Measurements from ENCODE around the gene LIM2. TPM values are rescaled to one million over a fixed set of nuclear protein-coding genes. Genes with fewer than 3 reads are reported as not detected.
"Not testable (repeated sequence)": the region's sequence is repeated elsewhere in the genome, so short reads cannot be mapped to it uniquely, and the experiment has no call there.

The LIM2 gene
- total and polyA plus RNA-seq, 4 donors = not detected

DNA sequence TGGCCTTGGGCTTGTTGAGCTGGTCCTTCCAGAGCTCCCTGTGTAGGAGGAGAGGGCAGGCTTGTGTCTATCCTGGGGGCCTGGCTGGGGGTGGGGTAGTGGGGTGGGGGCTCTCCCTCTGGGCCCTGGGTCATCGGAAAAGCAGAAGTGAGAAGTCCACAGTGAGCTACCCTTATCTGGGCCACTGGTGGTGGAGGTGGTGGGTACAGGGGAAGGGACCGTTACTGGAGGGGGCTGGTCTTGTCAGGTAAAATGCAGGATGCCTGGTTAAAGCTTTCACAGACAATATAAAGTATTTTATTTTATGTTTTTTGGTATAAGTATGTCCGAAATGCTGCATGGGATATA lies 30.0 kb upstream of the LIM2 start:
- Histone ChIP-seq H3K9me3 (ENCODE audit: control insufficient read depth, insufficient read depth, low read length) (no peaks in the 10 kb centered on the region), H3K27ac (ENCODE audit: low read depth, low read length) (no peak overlapping the region), H3K36me3 (ENCODE audit: control insufficient read depth, insufficient read depth, low read length) (no peaks in the 10 kb centered on the region), H3K4me3 (ENCODE audit: low read depth, low read length) (no peak overlapping the region), H3K27me3 (ENCODE audit: control insufficient read depth, insufficient read depth, low read length) (peaks cover 9% of the 10 kb centered on the region), H3K4me1 (ENCODE audit: control insufficient read depth, insufficient read depth, low read length) (peaks cover 4% of the 10 kb centered on the region)
- 83% methylated on average over 1 of the region's 3 CpGs for WGBS (ENCODE audit: insufficient coverage)
- DNase-seq (ENCODE audit: low read depth in 4 of 6, low spot score in 6 of 6) = no peak

DNA sequence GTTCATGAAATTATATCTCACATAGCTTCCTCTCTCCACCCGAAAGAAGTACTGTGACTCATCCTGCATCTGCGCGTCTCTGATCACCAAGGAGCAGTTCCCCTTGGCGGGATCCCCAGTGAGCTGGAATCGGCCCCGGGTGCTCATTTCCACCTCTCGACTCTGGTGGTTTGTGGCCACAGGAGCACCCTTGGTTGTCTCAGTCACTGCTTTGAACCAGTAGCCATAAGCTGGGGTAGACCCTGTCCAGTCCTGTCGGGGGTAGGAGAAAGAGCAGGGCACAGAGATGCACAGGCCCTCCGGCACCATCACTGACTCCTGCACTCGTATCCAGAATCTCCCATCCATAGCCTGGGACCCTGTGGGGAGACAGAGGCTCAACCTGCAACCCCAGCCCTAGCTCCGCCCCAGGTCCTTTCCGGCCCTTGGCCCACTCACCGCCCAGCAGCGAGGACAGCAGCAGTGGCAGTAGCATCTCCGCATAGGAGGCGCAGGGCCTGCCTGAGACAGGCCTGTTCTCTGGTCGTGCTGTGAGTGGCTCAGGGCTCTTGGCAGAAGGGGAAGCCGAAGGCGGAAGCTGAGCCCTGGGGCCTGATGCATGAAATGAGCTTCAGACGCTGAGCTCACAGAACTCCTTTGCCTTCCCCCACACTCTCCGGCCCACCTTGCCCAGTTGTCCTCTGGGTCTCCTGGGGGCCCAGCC lies 29.5 kb upstream of the LIM2 start, which contains the start of gene SIGLEC10:
TSS of gene SIGLEC10 (minus strand) at position 536 of the 703 bp plus-strand sequence. CDS start at position 475, 61 bp downstream.
- no peaks in the 10 kb centered on the region for H3K36me3 ChIP-seq (ENCODE audit: control insufficient read depth, insufficient read depth, low read length)
- no peaks in the 10 kb centered on the region for H3K9me3 ChIP-seq (ENCODE audit: control insufficient read depth, insufficient read depth, low read length)
- H3K4me3 ChIP-seq (ENCODE audit: low read depth, low read length) = no peak within 1 kb of the TSS
- peaks cover 4% of the 10 kb centered on the region for H3K4me1 ChIP-seq (ENCODE audit: control insufficient read depth, insufficient read depth, low read length)
- no peak within 1 kb of the TSS for H3K27ac ChIP-seq (ENCODE audit: low read depth, low read length)
- WGBS (ENCODE audit: insufficient coverage) = 67% methylated on average over 18 of the region's 21 CpGs
- peaks cover 9% of the 10 kb centered on the region for H3K27me3 ChIP-seq (ENCODE audit: control insufficient read depth, insufficient read depth, low read length)
- peak in 1 of 6 donors; percentile 9 for DNase-seq (ENCODE audit: low read depth in 4 of 6, low spot score in 6 of 6)

- WGBS (ENCODE audit: insufficient coverage) = 70% methylated on average over 3 of the region's 15 CpGs
- H3K4me3 ChIP-seq (ENCODE audit: low read depth, low read length); H3K4me1 ChIP-seq (ENCODE audit: control insufficient read depth, insufficient read depth, low read length); H3K27me3 ChIP-seq (ENCODE audit: control insufficient read depth, insufficient read depth, low read length); DNase-seq (ENCODE audit: low read depth in 4 of 6, low spot score in 6 of 6); H3K36me3 ChIP-seq (ENCODE audit: control insufficient read depth, insufficient read depth, low read length); H3K9me3 ChIP-seq (ENCODE audit: control insufficient read depth, insufficient read depth, low read length); H3K27ac ChIP-seq (ENCODE audit: low read depth, low read length): not testable (repeated sequence)
Observed at GRCh38 chr19:51416422-51416821, 28.6 kb upstream of the LIM2 start.

GRCh38 chr19:51415187-51415586 lies 27.4 kb upstream of the LIM2 start:
- no peaks in the 10 kb centered on the region for H3K9me3 ChIP-seq (ENCODE audit: control insufficient read depth, insufficient read depth, low read length)
- H3K27ac ChIP-seq (ENCODE audit: low read depth, low read length) = no peak overlapping the region
- H3K4me1 ChIP-seq (ENCODE audit: control insufficient read depth, insufficient read depth, low read length) = no peaks in the 10 kb centered on the region
- no peak for DNase-seq (ENCODE audit: low read depth in 4 of 6, low spot score in 6 of 6)
- WGBS (ENCODE audit: insufficient coverage) = 87% methylated on average over 8 of the region's 12 CpGs
- no peaks in the 10 kb centered on the region for H3K36me3 ChIP-seq (ENCODE audit: control insufficient read depth, insufficient read depth, low read length)
- no peaks in the 10 kb centered on the region for H3K27me3 ChIP-seq (ENCODE audit: control insufficient read depth, insufficient read depth, low read length)
- no peak overlapping the region for H3K4me3 ChIP-seq (ENCODE audit: low read depth, low read length)

DNA sequence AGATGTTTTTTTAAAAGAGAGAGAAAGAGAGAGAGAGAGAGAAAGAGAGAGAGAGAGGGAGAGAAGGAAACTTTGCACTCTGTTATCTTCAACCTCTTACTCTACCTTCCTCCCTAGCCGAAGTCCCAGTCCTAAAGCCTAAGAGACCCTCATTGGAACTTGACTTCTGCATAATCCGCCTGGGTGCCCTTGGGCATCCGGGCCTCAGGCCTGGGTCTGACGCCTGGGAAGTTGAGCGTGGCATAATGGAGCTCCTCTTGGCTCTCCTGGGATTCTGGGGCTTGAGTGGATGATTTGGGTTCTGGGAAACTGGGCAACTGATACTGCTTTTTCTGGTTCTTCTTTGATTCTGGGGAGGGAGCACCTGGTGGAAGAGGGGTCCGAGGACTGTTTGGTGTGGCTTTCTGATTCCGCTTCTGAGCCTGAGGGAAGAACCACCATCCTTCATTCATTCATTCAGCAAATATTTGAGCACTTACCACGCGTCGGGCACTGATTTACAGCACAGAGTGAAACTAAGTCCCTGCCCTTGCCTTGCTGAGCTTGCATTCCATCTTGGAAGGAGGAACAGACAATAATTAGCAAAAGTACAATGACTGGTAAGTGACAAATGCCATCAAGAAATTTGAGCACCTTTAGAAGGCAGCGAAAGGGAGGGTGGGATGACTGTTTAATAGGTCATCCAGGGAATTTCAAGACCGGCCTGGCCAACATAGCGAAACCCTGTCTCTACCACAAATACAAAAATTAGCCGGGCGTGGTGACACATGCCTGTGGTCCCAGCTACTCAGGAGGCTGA lies 23.4 kb upstream of the LIM2 start:
- no peaks in the 10 kb centered on the region for H3K36me3 ChIP-seq (ENCODE audit: control insufficient read depth, insufficient read depth, low read length)
- no peaks in the 10 kb centered on the region for H3K9me3 ChIP-seq (ENCODE audit: control insufficient read depth, insufficient read depth, low read length)
- no peak for DNase-seq (ENCODE audit: low read depth in 4 of 6, low spot score in 6 of 6)
- no peaks in the 10 kb centered on the region for H3K4me1 ChIP-seq (ENCODE audit: control insufficient read depth, insufficient read depth, low read length)
- WGBS (ENCODE audit: insufficient coverage) = 93% methylated on average over 6 of the region's 15 CpGs
- H3K27ac ChIP-seq (ENCODE audit: low read depth, low read length) = no peak overlapping the region
- no peaks in the 10 kb centered on the region for H3K27me3 ChIP-seq (ENCODE audit: control insufficient read depth, insufficient read depth, low read length)
- no peak overlapping the region for H3K4me3 ChIP-seq (ENCODE audit: low read depth, low read length)

DNA sequence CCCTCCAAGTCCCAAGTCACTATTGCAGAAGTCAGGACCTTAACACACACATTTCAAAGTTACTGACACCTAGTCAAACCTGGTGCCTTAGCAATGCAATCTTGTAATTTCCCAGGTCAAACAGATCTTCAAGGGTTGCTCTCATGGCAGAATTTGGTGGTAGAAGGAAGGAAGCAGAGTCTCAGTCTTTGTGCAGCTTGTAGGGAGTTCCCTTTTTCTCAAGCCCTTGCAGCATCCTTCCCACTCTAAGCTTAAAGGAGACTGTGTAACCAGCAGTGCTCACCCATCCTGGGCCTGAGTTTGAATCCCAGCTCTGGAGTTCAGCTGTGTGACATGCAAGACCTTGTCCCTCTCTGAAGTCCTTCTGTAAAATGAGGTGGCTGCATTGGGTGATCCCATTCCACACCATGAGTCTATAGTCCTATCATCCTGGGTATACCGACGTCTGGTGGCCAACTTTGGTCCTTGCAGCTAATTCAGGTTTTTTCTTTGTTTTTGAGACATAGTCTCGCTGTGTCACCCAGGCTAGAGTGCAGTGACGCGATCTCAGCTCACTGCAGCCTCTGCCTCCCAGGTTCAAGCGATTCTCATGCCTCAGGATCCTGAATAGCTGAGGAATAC lies 19.8 kb upstream of the LIM2 start:
- no peak for DNase-seq (ENCODE audit: low read depth in 4 of 6, low spot score in 6 of 6)
- Histone ChIP-seq H3K9me3 (ENCODE audit: control insufficient read depth, insufficient read depth, low read length) (no peaks in the 10 kb centered on the region), H3K27me3 (ENCODE audit: control insufficient read depth, insufficient read depth, low read length) (no peaks in the 10 kb centered on the region), H3K36me3 (ENCODE audit: control insufficient read depth, insufficient read depth, low read length) (no peaks in the 10 kb centered on the region), H3K27ac (ENCODE audit: low read depth, low read length) (no peak overlapping the region), H3K4me3 (ENCODE audit: low read depth, low read length) (no peak overlapping the region), H3K4me1 (ENCODE audit: control insufficient read depth, insufficient read depth, low read length) (no peaks in the 10 kb centered on the region)
- WGBS (ENCODE audit: insufficient coverage) = 48% methylated on average over 6 of the region's 6 CpGs

DNA sequence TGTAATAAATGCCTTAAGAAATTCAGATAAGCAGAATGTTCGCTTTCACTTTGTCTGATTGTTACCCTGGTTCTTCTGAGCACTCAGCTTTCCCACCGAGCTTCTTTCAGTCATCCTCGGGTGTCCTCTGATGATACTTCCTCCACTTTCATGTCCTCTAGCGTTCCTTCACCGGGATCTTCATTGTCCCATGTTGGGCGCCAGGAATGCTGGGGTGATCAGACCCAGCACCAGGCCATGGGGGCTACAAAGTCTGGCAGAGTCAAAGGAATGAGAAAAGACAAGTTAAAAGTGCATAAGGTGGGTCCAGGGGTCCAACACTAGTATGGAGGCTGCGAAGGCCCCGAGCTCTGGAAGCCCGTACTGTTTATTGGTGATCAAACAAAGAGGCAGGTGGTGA lies 14.3 kb upstream of the LIM2 start:
- no peak for DNase-seq (ENCODE audit: low read depth in 4 of 6, low spot score in 6 of 6)
- 99% methylated on average over 8 of the region's 9 CpGs for whole genome bisulfite sequencing (ENCODE audit: insufficient coverage)
- Histone ChIP-seq H3K27ac (ENCODE audit: low read depth, low read length) (no peak overlapping the region), H3K36me3 (ENCODE audit: control insufficient read depth, insufficient read depth, low read length) (no peaks in the 10 kb centered on the region), H3K9me3 (ENCODE audit: control insufficient read depth, insufficient read depth, low read length) (peaks cover 4% of the 10 kb centered on the region), H3K27me3 (ENCODE audit: control insufficient read depth, insufficient read depth, low read length) (no peaks in the 10 kb centered on the region), H3K4me3 (ENCODE audit: low read depth, low read length) (no peak overlapping the region), H3K4me1 (ENCODE audit: control insufficient read depth, insufficient read depth, low read length) (no peaks in the 10 kb centered on the region)

DNA sequence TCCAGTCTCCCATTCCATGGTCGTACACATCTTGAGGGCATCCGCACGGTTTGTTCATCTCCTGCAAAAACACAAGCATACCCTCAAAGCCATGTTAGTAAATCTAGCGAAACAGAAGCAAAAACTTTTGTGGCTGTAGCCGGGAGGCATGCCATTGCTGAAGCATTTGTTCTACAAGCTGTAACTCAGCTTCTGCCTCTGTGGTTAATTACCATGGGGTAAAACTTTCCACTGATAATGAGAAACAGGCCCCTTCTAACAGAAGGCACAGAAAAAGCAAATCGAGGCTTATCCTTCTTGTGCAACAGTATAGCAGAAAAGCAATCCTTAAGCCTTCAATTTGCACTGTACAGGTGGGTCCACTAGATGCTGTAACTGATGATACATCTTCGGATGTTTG lies 12.2 kb upstream of the LIM2 start:
- H3K4me3 ChIP-seq (ENCODE audit: low read depth, low read length); H3K4me1 ChIP-seq (ENCODE audit: control insufficient read depth, insufficient read depth, low read length); H3K27me3 ChIP-seq (ENCODE audit: control insufficient read depth, insufficient read depth, low read length); H3K27ac ChIP-seq (ENCODE audit: low read depth, low read length); H3K36me3 ChIP-seq (ENCODE audit: control insufficient read depth, insufficient read depth, low read length); H3K9me3 ChIP-seq (ENCODE audit: control insufficient read depth, insufficient read depth, low read length): not testable (repeated sequence)
- DNase-seq (ENCODE audit: low read depth in 4 of 6, low spot score in 6 of 6) = peak in 1 of 6 donors; percentile 42
- 97% methylated on average over 7 of the region's 7 CpGs for WGBS (ENCODE audit: insufficient coverage)

GRCh38 chr19:51399231-51399630 lies 11.5 kb upstream of the LIM2 start:
- peaks cover 4% of the 10 kb centered on the region for H3K9me3 ChIP-seq (ENCODE audit: control insufficient read depth, insufficient read depth, low read length)
- H3K4me1 ChIP-seq (ENCODE audit: control insufficient read depth, insufficient read depth, low read length) = peaks cover 9% of the 10 kb centered on the region
- H3K36me3 ChIP-seq (ENCODE audit: control insufficient read depth, insufficient read depth, low read length) = no peaks in the 10 kb centered on the region
- peak in 1 of 6 donors; percentile 80 for DNase-seq (ENCODE audit: low read depth in 4 of 6, low spot score in 6 of 6)
- no peaks in the 10 kb centered on the region for H3K27me3 ChIP-seq (ENCODE audit: control insufficient read depth, insufficient read depth, low read length)
- H3K27ac ChIP-seq (ENCODE audit: low read depth, low read length) = no peak overlapping the region
- no peak overlapping the region for H3K4me3 ChIP-seq (ENCODE audit: low read depth, low read length)
- WGBS (ENCODE audit: insufficient coverage) = no CpG with 5 or more reads among the region's 5 CpGs

All from spinal cord (tissue), 10 donors.